Measurements from ENCODE around the gene C17orf107.

The C17orf107 gene

GRCh38 chr17:4950075-4950745 lies 50.9 kb downstream of the C17orf107 start:
- DNase-seq (ENCODE audit: low read depth), result no peak

GRCh38 chr17:4950746-4951204 lies 51.4 kb downstream of the C17orf107 start, which contains the start of gene ENO3:
ENO3 (plus strand) TSS chr17:4951119; CDS start chr17:4951830, 711 bp downstream.
- DNase-seq (ENCODE audit: low read depth), result no peak

GRCh38 chr17:4951486-4951885 lies 52.1 kb downstream of the C17orf107 start:
- DNase-seq (ENCODE audit: low read depth), result no peak
